Activated CD8-positive, alpha-beta T cell treated with anti-CD3 and anti-CD28 coated beads for 36 hours (primary cell): Measurements from ENCODE around the gene GPRIN2. TPM values are rescaled to one million over a fixed set of nuclear protein-coding genes. Genes with fewer than 3 reads are reported as not detected.
"Not testable (repeated sequence)": the region's sequence is repeated elsewhere in the genome, so short reads cannot be mapped to it uniquely, and the experiment has no call there.

Experiments used
- ATAC-seq: fragments of 200-7000 bp; cut with Tn5 transposase; one replicate; pipeline ENCODE4 v1.10.0; 2021; ENCODE audit warnings: mild to moderate bottlenecking, moderate library complexity
- CTCF ChIA-PET: fragments of 350-600 bp; sonication (Branson Sonifier 250); formaldehyde crosslinking; loops from one replicate; lab custom pipeline; 2021; ENCODE audit warnings: antibody characterized with exemption; lab: Charles Lee
- POLR2A ChIA-PET: fragments of 350-600 bp; sonication (Branson Sonifier 250); formaldehyde crosslinking; loops from one replicate; lab custom pipeline; 2021; ENCODE audit warnings: antibody characterized with exemption; lab: Charles Lee
- DNase-seq: peaks from one replicate; pipeline ENCODE4 v3.0.0-alpha.2; 2020
- H3K27ac Mint-ChIP-seq: one replicate; pipeline ENCODE4 v1.8.0; 2021; ENCODE audit warnings: mild to moderate bottlenecking, mixed read lengths
- H3K27me3 Mint-ChIP-seq: one replicate; pipeline ENCODE4 v1.8.0; 2021; ENCODE audit warnings: mixed read lengths
- H3K36me3 Mint-ChIP-seq: one replicate; pipeline ENCODE4 v1.8.0; 2021; ENCODE audit warnings: low read depth, mixed read lengths
- H3K4me1 Mint-ChIP-seq: one replicate; pipeline ENCODE4 v1.8.0; 2021; ENCODE audit warnings: low read depth, mixed read lengths
- H3K4me3 Mint-ChIP-seq: one replicate; pipeline ENCODE4 v1.8.0; 2021; ENCODE audit warnings: mild to moderate bottlenecking, moderate library complexity, mixed read lengths
- H3K9me3 Mint-ChIP-seq: one replicate; pipeline ENCODE4 v1.8.0; 2021; ENCODE audit warnings: mixed read lengths
- intact Hi-C: fragments of 100-400 bp; cut with micrococcal nuclease; formaldehyde crosslinking; loops from one replicate; pipeline ENCODE4 v1.10.0; 2022
- total RNA-seq, 2 experiments: library from RNA; stranded (reverse); gene quantifications; one replicate each; pipeline ENCODE4 v1.2.3, GENCODE V29; 2021
- TF ChIP-seq, protein P1 (sequence below): fragments of 200-600 bp; IDR thresholded peaks from one replicate; pipeline ENCODE4 v1.8.0; 2022; ENCODE audit warnings: antibody characterized with exemption, mild to moderate bottlenecking

Gene GPRIN2
- total RNA-seq: not detected

DNA sequence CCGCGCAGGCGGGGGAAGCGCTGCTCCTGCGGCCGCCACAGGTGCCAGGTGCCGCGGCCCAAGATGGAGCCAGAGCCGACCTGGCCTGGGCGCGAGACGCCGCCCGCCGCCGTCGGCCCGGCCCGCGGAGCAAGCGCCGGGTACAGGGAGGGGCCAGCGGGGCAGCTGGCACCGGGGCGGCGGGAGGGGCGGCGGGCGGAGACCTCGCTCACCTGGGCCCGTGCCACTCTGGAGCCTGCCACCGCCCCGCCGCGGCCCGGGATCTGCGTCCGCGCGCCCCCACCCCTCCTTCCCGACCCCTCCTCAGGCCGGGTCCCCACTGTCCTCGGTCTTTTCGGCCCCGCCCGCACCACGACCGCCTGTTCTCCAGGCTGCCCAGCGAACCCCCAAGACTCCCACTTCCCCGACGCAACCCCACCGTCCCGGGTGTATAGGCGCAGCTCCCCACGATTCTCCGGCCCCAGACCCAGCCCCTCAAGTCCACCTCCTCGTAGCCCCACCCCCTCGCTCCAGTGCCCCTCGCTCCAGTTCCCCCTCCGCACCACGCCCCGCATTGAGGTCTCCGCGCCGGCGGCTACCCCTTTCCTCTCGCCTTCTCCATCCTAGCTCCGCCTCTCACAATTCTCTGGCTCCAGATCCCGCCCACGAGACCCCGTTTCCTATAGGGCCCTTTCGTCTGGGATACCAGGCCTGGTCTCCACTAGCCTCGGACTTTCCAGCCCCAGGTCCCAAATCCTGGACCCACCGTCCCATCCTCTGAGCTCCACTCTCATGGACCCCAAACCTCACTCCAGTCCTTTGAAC, at the start of gene GPRIN2:
Gene GPRIN2 (minus strand): TSS at position 144 of the 804 bp plus-strand sequence. CDS start 5,922 bp downstream, outside the sequence.
- Mint-ChIP-seq H3K36me3 (no peaks in the 10 kb centered on the region), H3K27ac (no peak within 1 kb of the TSS), H3K27me3 (peaks cover 6% of the 10 kb centered on the region), H3K4me1 (peaks cover 4% of the 10 kb centered on the region), H3K9me3 (no peaks in the 10 kb centered on the region), H3K4me3 (peak within 1 kb of the TSS; percentile 47)
- CTCF ChIA-PET: no interaction called here
- POLR2A ChIA-PET: no interaction called here
- ATAC-seq (peak; percentile 50), DNase-seq (no peak)
- TF ChIP-seq, protein P1, sequence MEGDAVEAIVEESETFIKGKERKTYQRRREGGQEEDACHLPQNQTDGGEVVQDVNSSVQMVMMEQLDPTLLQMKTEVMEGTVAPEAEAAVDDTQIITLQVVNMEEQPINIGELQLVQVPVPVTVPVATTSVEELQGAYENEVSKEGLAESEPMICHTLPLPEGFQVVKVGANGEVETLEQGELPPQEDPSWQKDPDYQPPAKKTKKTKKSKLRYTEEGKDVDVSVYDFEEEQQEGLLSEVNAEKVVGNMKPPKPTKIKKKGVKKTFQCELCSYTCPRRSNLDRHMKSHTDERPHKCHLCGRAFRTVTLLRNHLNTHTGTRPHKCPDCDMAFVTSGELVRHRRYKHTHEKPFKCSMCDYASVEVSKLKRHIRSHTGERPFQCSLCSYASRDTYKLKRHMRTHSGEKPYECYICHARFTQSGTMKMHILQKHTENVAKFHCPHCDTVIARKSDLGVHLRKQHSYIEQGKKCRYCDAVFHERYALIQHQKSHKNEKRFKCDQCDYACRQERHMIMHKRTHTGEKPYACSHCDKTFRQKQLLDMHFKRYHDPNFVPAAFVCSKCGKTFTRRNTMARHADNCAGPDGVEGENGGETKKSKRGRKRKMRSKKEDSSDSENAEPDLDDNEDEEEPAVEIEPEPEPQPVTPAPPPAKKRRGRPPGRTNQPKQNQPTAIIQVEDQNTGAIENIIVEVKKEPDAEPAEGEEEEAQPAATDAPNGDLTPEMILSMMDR: no peak
- intact Hi-C loops: no loop called here

- intact Hi-C loops, POLR2A ChIA-PET, H3K27ac Mint-ChIP-seq, H3K36me3 Mint-ChIP-seq, H3K4me1 Mint-ChIP-seq, H3K9me3 Mint-ChIP-seq, CTCF ChIA-PET, H3K27me3 Mint-ChIP-seq, H3K4me3 Mint-ChIP-seq: not testable (repeated sequence)
- peak; percentile 17 for DNase-seq
- ATAC-seq: peak; percentile 80
Measured at GRCh38 chr10:46600516-46600915, 44.1 kb upstream of the GPRIN2 start.

DNA sequence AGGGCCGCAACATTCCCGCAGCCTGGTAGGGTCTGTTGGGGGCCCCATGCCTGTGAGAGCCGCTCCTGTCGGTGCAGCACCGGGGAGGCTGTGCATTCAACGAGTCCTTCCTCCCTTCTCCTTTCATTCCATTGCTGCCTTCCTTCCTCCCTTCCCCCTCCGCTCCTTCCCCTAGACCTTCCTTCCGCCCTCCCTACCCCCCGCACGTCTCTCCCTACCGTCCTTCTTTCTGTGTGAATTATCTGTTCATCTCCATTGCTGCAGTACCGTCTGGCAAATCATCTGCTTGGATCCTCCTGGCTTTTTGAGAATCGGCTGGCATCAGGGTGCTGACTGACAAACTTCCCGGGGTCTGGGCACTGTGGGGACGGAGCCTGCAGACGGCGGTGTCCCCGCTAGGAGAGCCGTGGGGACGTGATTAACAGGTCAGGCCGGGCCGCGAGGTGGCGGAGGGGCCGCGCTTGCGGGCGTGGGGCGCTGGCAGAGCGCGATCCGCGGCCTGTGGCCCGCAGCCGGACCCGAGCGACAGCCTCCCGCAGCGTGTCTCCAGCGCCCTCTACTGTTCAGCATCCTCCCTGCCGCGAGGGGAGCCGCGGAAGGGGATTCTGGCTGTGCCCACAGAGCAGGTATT, 41.3 kb upstream of the GPRIN2 start:
- ATAC-seq (peak; percentile 85), DNase-seq (peak; percentile 4)
- intact Hi-C loops, H3K27me3 Mint-ChIP-seq, CTCF ChIA-PET, H3K9me3 Mint-ChIP-seq, POLR2A ChIA-PET, H3K27ac Mint-ChIP-seq, H3K4me1 Mint-ChIP-seq, H3K36me3 Mint-ChIP-seq: not testable (repeated sequence)
- H3K4me3 Mint-ChIP-seq: peak overlapping the region; percentile 53

DNA sequence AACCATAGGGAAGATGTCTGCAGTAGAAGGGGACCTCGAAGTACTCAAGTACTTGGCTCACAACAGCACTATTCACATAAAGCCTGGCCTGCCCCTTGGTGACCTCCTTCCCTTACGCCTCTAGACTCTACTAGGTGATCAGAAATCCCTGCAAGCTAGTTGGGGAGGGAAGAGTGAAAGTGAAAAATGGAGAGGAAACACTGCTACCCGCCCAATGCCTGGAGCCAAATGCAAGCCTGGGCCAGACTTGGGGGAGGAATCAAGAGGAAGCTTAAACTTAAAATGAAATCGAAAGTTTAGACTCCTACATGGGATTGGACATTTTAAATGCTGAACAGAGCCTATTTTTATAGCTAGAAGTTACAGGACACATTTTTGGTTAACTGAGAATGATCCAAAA, 40.1 kb upstream of the GPRIN2 start:
- H3K4me1 Mint-ChIP-seq, H3K27me3 Mint-ChIP-seq, POLR2A ChIA-PET, CTCF ChIA-PET, H3K9me3 Mint-ChIP-seq, H3K36me3 Mint-ChIP-seq, intact Hi-C loops, H3K4me3 Mint-ChIP-seq, ATAC-seq, H3K27ac Mint-ChIP-seq, DNase-seq: not testable (repeated sequence)

GRCh38 chr10:46594453-46595063, 38.1 kb upstream of the GPRIN2 start:
- H3K9me3 Mint-ChIP-seq, ATAC-seq, POLR2A ChIA-PET, H3K27ac Mint-ChIP-seq, H3K4me3 Mint-ChIP-seq, H3K4me1 Mint-ChIP-seq, intact Hi-C loops, H3K27me3 Mint-ChIP-seq, H3K36me3 Mint-ChIP-seq, DNase-seq, CTCF ChIA-PET: not testable (repeated sequence)

DNA sequence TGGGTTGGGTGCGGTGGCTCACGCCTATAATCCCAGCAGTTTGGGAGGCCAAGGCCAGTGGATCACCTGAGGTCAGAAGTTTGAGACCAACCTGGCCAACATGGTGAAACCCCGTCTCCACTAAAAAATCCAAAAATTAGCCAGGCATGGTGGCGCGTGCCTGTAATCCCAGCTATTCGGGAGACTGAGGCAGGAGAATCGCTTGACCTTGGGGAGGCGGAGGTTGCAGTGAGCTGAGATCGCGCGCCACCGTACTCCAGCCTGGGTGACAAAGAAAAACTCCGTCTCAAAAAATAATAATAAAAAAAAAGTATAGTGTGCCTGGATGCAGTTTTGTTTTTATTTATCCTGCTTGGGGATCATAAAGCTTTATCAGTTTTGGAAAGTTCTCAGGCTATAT, 36.8 kb upstream of the GPRIN2 start:
- DNase-seq, H3K4me3 Mint-ChIP-seq, H3K27ac Mint-ChIP-seq, POLR2A ChIA-PET, ATAC-seq, CTCF ChIA-PET, H3K9me3 Mint-ChIP-seq, H3K36me3 Mint-ChIP-seq, intact Hi-C loops, H3K27me3 Mint-ChIP-seq, H3K4me1 Mint-ChIP-seq: not testable (repeated sequence)

DNA sequence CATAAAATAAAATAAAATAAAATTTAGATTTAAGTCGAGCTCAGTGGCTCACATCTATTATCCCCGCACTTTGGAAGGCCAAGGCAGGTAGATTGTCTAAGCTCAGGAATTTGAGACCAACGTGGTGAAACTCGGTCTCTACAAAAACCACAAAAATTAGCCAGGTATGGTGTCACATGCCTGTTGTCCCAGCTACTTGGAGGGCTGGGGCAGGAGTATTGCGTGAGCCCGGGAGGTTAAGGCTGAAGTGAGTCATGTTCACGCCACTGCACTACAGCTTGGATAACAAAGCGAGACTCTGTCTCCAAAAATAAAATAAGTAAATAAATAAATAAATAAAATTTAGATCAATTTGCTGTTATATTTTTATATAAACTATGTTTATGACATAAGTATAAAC, 34.6 kb upstream of the GPRIN2 start:
- CTCF ChIA-PET, H3K4me3 Mint-ChIP-seq, intact Hi-C loops, ATAC-seq, H3K36me3 Mint-ChIP-seq, H3K27ac Mint-ChIP-seq, POLR2A ChIA-PET, DNase-seq, H3K9me3 Mint-ChIP-seq, H3K4me1 Mint-ChIP-seq, H3K27me3 Mint-ChIP-seq: not testable (repeated sequence)

GRCh38 chr10:46589589-46589988, 33.1 kb upstream of the GPRIN2 start:
- POLR2A ChIA-PET, H3K9me3 Mint-ChIP-seq, DNase-seq, intact Hi-C loops, H3K4me3 Mint-ChIP-seq, H3K27ac Mint-ChIP-seq, H3K36me3 Mint-ChIP-seq, H3K4me1 Mint-ChIP-seq, ATAC-seq, CTCF ChIA-PET, H3K27me3 Mint-ChIP-seq: not testable (repeated sequence)

DNA sequence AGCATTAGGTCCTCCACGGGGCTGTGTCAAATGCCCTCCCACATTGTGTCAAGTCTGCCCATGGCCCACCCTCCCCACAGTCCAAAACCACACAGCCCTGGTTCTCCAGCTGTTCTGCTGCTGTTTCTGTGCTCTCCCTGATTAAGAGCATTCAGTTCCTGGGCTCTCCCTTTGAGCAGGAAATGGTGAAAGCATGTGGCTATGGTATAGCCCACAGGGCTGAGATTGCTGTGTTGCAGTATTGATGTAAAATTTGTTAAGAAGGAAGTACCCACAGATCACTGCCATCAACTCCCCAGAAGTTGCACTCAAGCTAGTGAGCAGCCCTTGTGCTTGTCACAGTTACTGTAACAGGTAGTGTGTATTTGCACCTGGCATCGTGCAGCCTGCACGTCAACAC, 31.8 kb upstream of the GPRIN2 start:
- H3K4me1 Mint-ChIP-seq, intact Hi-C loops, H3K4me3 Mint-ChIP-seq, H3K9me3 Mint-ChIP-seq, H3K27me3 Mint-ChIP-seq, CTCF ChIA-PET, H3K27ac Mint-ChIP-seq, H3K36me3 Mint-ChIP-seq, DNase-seq, POLR2A ChIA-PET: not testable (repeated sequence)
- peak; percentile 50 for ATAC-seq

DNA sequence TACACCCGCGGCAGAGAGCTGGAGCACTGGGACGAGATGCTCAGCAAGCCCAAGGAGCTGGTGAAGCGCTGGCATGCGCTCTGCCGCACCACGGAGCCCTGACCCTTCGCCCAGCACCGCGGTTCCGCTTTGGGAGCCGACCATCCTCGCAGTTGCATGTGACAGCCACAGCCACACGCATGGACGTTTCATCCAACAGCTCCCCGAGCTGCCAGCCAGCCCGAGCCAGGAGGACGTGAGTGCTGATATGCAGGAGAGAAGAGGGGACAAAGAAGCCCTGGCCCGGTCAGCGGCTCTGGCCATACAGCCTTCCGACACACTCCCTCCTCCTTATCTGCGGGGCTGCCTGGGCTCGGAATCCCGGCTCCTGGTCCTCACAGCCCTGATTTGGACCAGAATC, 31.1 kb upstream of the GPRIN2 start:
- H3K27ac Mint-ChIP-seq, H3K4me1 Mint-ChIP-seq, H3K9me3 Mint-ChIP-seq, POLR2A ChIA-PET, ATAC-seq, CTCF ChIA-PET, intact Hi-C loops, H3K4me3 Mint-ChIP-seq, DNase-seq, H3K36me3 Mint-ChIP-seq, H3K27me3 Mint-ChIP-seq: not testable (repeated sequence)

DNA sequence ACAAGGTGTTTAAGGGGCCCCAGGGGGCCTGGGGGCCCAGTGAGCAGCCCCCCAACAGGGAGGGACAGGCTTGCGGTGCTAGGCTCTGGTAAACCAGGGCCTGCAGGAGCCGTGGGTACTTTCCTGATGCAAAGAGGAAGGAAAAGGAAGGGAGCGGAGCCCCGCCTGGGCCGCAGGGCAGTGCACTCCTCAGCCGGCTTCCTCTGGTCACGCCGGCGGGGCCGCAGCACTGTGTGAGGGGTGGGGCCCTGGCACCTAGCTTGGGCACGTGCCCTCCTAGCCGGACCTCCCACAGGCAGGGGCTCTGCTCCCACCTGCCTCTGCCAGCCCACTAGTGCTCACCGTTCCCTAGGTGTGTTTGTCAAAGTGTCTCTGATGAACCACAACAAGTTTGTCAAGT, 28.8 kb upstream of the GPRIN2 start:
- intact Hi-C loops, H3K27ac Mint-ChIP-seq, H3K4me3 Mint-ChIP-seq, H3K27me3 Mint-ChIP-seq, H3K36me3 Mint-ChIP-seq, H3K9me3 Mint-ChIP-seq, ATAC-seq, POLR2A ChIA-PET, H3K4me1 Mint-ChIP-seq, CTCF ChIA-PET, DNase-seq: not testable (repeated sequence)
